ENCODE data around the gene FSTL1.

Gene FSTL1

DNA sequence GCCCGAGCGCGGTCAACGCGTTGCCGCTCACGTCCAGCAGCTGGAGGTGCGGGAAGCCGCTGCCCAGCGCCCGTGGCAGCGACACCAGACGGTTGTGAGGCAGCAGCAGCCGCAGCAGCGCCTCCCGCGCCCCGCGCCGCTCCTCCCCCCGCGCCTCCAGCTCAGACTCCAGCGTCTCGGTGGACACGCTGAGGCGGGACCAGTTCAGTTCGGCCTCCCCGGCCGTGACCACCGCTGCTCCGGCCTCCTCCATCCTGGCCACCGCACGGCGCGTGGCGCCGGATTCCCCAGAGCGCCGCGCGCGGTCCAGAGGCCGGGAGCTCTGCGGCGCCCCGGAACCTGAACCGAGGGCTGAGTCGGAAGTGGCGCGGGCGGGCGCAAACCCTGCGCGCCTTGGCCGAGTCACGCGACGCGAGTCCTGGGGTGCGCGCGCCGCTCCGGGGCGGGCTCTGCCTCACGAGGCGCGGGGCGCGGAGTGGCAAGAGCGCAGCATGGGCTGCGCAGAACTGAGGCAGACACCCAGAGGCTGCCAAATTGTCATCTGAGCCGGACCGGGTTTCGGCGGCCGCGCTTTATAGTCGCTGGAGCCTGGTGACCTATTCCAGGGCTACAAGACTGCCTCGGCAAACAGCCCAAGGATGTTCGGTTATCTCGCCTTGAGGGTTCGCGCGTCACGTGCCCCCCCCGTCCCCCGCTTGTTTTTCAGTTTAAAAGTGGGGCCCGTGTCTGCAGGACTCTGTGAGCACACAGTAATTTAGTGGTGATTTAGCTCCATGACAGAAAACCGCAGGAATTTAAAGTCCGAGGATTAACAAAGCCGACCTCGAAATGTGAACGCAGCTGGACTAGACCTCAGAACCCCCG is 101.6 kb downstream of the FSTL1 start, which contains the start of gene LRRC58:
LRRC58 (minus strand) TSS at position 364 of the 864 bp plus-strand sequence; CDS start at position 253, 111 bp downstream.
- DNase-seq = peak; percentile 82

DNA sequence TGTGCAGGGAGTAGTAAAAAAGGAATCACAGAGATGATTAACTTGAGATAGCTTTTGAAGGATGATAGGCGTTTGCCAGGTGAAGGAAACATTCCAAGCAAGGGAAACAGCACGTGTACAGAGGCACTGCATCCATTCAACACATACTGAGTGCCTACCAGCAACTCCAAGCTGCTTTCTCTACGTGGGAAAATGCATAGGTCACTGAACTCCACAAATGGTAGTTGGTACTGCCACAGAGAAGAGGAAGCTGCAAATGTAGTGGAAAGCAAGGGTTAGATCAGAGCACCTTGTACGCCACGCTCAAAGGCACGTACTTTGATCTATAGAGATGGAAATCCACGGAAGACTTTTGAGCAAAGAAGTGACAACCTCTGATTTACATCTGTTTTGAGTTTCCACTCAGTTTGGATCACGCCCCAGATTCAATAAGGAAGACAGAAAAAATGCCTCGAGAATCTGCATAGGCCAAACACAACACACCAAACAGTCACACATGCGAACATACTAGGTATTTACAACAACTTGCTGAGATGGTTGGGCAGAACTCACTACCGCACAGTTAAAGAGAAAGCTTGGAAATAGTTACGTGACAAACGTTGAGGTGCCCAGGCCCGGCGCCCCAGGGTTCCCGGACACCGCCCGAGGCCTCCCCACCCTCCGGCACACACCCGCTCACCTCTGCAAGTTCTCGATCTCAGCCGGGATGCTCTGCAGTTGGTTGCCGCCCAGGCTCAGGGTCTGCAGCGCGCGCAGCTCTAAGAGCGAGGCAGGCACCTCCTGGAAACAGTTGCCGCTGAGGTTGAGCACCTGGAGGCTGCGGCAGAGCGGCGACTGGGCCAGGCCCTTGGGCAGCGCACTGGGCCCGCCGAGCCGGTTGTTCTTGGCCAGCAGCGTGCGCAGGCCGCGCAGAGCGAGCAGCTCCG is 102.5 kb downstream of the FSTL1 start:
- peak; percentile 23 for DNase-seq

DNA sequence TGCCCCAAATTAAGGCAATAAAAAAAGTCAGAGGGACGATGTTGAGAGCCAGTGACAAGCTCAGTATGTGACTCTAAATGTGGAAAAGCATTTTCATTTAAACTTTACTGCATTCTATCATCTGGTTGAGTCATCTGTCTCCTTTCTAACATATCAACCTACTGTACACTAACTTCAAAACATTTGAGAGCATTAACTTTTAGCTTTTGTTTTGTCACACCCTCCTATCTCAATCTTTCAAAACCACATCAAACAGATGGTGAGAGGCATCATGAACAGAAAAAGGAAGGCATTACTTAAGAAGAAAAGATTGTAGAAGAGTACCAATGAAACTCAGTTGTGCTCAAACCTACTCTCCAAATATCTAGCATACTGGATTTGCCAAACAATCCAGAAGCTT is 106.4 kb downstream of the FSTL1 start:
- DNase-seq = no peak
